Adipocyte (in vitro differentiated cells): ENCODE measurements around the gene MAT1A.
"Not testable (repeated sequence)": the region's sequence is repeated elsewhere in the genome, so short reads cannot be mapped to it uniquely, and the experiment has no call there.

Experiments
- DNase-seq: peaks from one replicate; pipeline ENCODE4 v3.0.0-alpha.2; 2015; ENCODE audit warnings: low read depth
- H3K27me3 ChIP-seq: replicated peaks from 2 replicates; pipeline ENCODE4 v1.7.0; 2013; ENCODE audit warnings: mild to moderate bottlenecking, low read length, moderate library complexity; ENCODE audit not compliant: control insufficient read depth, insufficient read depth
- H3K36me3 ChIP-seq: 2 replicates; pipeline ENCODE4 v1.7.0; 2013; ENCODE audit warnings: low read length, mild to moderate bottlenecking, moderate library complexity; ENCODE audit not compliant: control insufficient read depth, insufficient read depth, severe bottlenecking
- H3K4me1 ChIP-seq: 2 replicates; pipeline ENCODE4 v1.7.0; 2013; ENCODE audit warnings: mild to moderate bottlenecking, low read length, moderate library complexity; ENCODE audit not compliant: control insufficient read depth, insufficient read depth
- H3K4me3 ChIP-seq: 2 replicates; pipeline ENCODE4 v1.7.0; 2013; ENCODE audit warnings: mild to moderate bottlenecking, low read length, moderate library complexity
- H3K9ac ChIP-seq: 2 replicates; pipeline ENCODE4 v1.7.0; 2013; ENCODE audit warnings: mild to moderate bottlenecking, low read length, moderate library complexity
- H3K9me3 ChIP-seq: 2 replicates; pipeline ENCODE4 v1.7.0; 2013; ENCODE audit warnings: mild to moderate bottlenecking, low read length, moderate library complexity; ENCODE audit not compliant: control insufficient read depth

MAT1A gene

DNA sequence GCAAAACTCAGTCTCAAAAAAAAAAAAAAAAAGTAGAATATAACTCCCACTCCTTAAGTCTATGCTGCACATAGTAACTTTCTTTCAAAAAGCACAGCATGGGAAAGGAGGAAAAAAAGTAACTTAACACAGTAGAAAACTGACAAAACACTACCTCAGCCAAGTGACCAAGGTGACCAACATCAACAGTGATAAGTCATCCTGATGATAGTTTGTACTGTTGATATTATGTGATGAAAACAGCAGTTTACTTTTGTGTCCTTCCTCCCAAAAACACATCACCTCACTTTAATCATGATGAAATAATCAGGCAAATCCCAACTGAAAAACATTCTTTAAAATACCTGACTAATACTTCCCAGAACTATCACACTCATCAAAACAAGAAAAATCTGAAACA, 29.3 kb upstream of the MAT1A start:
- peaks cover 10% of the 10 kb centered on the region for H3K9me3 ChIP-seq
- no peak for DNase-seq
- H3K4me1 ChIP-seq = peaks cover 3% of the 10 kb centered on the region
- H3K36me3 ChIP-seq = no peaks in the 10 kb centered on the region
- no peak overlapping the region for H3K9ac ChIP-seq
- H3K27me3 ChIP-seq = no peaks in the 10 kb centered on the region
- H3K4me3 ChIP-seq = no peak overlapping the region

DNA sequence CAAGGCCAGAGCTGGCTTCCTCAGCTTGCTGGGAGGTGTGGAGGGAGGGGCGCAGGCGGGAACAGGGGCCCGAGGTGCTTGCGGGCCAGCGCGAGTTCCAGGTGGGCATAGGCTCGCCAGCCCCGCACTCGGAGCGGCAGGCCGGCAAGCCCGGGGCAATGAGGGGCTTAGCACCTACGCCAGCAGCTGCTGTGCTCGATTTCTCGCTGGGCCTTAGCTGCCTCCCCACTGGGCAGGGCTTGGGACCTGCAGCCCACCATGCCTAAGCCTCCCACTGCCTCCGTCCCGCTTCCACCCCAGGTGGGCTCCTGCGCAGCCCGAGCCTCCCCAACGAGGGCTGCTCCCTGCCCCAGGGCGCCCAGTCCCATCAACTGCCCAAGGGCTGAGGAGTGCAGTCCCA, 25.9 kb upstream of the MAT1A start:
- no peak overlapping the region for H3K9ac ChIP-seq
- H3K27me3 ChIP-seq = no peaks in the 10 kb centered on the region
- no peak for DNase-seq
- peaks cover 21% of the 10 kb centered on the region for H3K9me3 ChIP-seq
- H3K4me1 ChIP-seq = no peaks in the 10 kb centered on the region
- H3K4me3 ChIP-seq = no peak overlapping the region
- H3K36me3 ChIP-seq = no peaks in the 10 kb centered on the region

DNA sequence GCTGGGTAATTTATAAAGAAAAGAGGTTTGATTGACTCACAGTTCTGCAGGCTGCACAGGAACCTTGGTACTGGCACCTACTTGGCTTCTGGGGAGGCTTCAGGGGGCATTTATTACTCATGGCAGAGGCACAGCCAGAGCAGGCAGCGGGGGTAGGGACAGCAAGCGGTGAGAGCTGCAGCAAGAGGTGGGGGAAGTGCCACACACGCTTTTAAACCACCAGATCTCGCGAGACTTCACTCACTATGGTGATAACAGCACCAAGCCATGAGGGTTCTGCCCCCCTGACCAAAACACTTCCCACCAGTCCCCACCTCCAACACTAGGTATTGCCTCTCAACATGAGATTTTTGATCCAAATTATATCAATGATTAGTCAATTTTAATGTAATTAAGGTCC, 24.1 kb upstream of the MAT1A start:
- H3K4me3 ChIP-seq = no peak overlapping the region
- DNase-seq = no peak
- H3K9me3 ChIP-seq = peaks cover 21% of the 10 kb centered on the region
- H3K36me3 ChIP-seq = no peaks in the 10 kb centered on the region
- H3K4me1 ChIP-seq = no peaks in the 10 kb centered on the region
- H3K9ac ChIP-seq = no peak overlapping the region
- H3K27me3 ChIP-seq = no peaks in the 10 kb centered on the region

DNA sequence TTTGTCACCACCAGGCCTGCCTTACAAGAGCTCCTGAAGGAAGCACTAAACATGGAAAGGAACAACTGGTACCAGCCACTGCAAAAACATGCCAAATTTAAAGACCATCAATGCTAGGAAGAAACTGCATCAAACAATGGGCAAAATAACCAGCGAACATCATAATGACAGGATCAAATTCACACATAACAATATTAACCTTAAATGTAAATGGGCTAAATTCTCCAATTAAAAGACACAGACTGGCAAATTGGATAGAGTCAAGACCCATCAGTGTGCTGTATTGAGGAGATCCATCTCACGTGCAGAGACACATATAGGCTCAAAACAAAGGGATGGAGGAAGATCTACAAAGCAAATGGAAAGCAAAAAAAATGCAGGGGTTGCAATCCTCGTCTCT, 16.5 kb upstream of the MAT1A start:
- H3K9ac ChIP-seq, H3K27me3 ChIP-seq, H3K9me3 ChIP-seq, H3K36me3 ChIP-seq, DNase-seq, H3K4me1 ChIP-seq, H3K4me3 ChIP-seq: not testable (repeated sequence)

DNA sequence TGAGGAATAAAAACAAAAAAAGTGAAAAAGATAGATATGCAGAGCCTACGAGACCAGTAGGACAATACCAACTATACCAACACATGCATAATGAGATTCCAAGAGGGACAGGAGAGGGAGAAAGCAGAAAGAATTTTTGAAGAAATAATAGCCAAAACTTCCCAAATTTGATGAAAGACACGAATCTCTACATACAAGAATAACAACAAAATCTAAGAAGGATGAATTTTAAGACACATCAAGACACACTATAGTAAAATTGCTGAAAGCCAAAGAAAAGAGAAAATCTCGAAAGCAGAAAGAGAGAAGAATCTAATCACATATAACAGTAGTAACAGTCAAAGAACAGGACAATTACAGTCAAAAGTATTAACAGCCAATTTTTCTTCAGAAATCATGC, 7.5 kb upstream of the MAT1A start:
- Histone ChIP-seq H3K4me1 (no peaks in the 10 kb centered on the region), H3K4me3 (no peak overlapping the region), H3K9me3 (peaks cover 38% of the 10 kb centered on the region), H3K36me3 (no peaks in the 10 kb centered on the region), H3K9ac (no peak overlapping the region), H3K27me3 (peaks cover 5% of the 10 kb centered on the region)
- no peak for DNase-seq

DNA sequence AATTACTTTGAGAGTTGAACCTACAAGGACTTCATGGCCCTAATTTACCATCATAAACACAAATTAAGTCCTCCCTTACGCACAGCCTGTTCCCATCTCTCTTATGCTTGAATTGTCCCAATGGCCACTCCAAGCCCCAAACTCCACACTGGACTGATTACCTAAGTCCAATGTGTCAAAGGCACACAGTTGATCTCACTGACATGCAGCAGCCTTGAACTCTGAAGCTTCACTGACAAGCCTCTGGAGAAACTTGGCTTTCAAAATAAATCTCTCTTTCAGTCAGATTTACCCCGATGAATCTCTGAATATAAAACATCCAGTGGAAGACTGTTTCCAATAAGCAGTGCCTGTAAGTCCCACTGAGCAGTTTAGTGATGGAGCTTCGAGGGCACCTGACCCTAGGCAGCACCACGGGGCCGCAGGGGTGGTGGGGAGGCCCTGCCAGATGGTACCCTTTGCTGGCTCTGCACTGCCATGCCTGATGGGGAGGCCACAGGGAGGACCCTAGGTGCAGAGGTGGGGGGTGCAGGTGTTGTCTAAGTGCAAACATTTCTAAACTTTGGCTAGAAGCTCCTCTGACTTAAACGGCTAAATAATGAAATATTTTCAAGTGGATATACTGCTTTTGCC, 3.3 kb upstream of the MAT1A start:
- H3K9ac ChIP-seq = no peak overlapping the region
- peaks cover 16% of the 10 kb centered on the region for H3K9me3 ChIP-seq
- no peaks in the 10 kb centered on the region for H3K4me1 ChIP-seq
- DNase-seq = no peak
- no peaks in the 10 kb centered on the region for H3K36me3 ChIP-seq
- H3K27me3 ChIP-seq = peaks cover 21% of the 10 kb centered on the region
- H3K4me3 ChIP-seq = no peak overlapping the region

DNA sequence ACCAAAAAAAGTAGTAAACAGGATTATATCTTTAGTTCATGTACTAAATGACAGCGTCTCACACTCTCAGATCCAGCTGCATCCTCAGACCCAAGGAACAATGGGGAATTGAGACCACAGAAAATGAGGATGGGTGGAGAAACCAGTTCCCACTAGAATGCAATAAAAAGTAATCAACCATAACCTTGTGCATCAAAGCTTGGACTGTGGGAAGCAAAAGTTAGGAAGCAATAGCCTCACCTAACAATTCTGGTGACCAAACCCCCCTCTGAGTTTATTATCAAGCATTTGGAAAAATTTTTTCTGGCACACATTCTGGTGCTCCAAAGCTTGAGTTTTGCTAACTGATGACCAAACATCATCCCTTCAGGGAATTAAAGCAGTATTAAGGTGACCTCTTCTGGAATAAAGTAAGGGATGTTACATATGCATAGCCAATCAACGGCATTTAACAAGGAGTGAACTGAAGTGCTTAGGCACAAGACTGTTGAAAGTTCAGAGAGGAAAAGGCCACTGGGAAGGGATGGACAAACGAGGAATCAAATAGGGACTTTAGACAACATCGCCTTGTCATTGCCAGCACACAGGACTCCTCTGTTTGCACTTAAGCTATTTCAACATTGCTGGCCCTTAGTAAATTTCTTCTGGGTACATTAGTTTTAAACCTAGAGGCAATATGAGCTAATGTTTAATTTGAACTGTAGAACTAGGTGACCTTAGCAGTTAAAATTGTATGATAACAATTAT, 1.2 kb upstream of the MAT1A start:
- Histone ChIP-seq H3K36me3 (no peaks in the 10 kb centered on the region), H3K9me3 (peaks cover 4% of the 10 kb centered on the region), H3K27me3 (peaks cover 32% of the 10 kb centered on the region), H3K9ac (no peak overlapping the region), H3K4me3 (no peak overlapping the region), H3K4me1 (no peaks in the 10 kb centered on the region)
- no peak for DNase-seq

DNA sequence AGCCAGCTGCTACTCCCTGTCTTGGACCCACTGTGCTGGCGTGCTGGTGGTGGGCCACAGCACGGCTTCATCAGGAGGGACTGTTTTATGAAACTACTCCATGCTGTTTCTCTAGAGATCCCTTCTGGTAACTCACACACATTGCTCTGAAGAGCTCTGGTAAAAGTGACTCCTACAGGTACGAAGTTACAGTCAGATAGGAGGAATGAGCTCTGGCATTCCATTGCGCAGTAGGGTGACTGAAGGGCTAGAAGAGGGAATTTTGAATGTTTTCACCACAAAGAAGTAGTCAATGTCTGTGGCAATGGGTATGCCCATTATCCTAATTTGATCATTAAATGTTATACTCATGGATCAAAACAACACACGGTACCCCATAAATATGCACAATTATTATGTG, 609 bp downstream of the MAT1A start:
- peaks cover 42% of the 10 kb centered on the region for H3K27me3 ChIP-seq
- H3K36me3 ChIP-seq = no peaks in the 10 kb centered on the region
- DNase-seq = no peak
- no peaks in the 10 kb centered on the region for H3K4me1 ChIP-seq
- no peak overlapping the region for H3K9ac ChIP-seq
- H3K9me3 ChIP-seq = no peaks in the 10 kb centered on the region
- H3K4me3 ChIP-seq = no peak overlapping the region

- H3K27me3 ChIP-seq = peaks cover 52% of the 10 kb centered on the region
- DNase-seq = no peak
- no peaks in the 10 kb centered on the region for H3K9me3 ChIP-seq
- H3K4me1 ChIP-seq = no peaks in the 10 kb centered on the region
- no peak overlapping the region for H3K9ac ChIP-seq
- H3K36me3 ChIP-seq = no peaks in the 10 kb centered on the region
- H3K4me3 ChIP-seq = no peak overlapping the region
These were observed 4.9 kb downstream of the MAT1A start for GRCh38 chr10:80284522-80284921.

DNA sequence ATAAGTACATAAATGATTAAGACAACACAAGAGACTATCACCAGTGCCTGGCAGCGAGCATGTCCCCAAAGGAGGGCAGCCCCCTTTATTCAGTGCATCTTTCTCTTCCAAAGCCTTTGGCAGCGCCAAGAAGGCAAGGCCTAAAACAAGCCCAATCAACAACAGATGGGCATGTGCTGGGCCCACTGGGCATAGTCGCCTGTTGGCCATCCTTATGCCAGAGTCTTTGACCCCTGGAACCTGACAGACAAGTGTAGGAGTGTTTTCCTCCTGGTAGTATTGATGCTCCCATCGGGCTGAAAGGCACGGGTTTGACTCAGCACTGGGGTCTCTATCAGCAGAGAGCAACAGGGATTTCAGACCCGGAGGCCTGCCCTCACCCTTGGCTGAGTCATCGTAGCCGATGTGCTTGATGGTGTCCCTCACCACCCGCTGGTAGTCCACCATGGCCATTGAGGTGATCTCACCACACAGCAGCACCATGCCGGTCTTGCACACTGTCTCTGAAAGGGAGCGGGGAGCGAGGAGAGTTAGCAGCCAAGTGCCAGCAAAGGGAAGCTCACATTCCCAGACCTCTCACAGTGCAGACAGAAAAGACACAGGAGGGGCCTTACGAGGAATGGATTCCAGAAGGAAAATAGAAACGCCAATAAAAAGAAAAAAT, 5.8 kb downstream of the MAT1A start:
- Histone ChIP-seq H3K27me3 (peaks cover 57% of the 10 kb centered on the region), H3K36me3 (no peaks in the 10 kb centered on the region), H3K4me3 (no peak overlapping the region), H3K9ac (no peak overlapping the region), H3K4me1 (no peaks in the 10 kb centered on the region), H3K9me3 (no peaks in the 10 kb centered on the region)
- DNase-seq = no peak

DNA sequence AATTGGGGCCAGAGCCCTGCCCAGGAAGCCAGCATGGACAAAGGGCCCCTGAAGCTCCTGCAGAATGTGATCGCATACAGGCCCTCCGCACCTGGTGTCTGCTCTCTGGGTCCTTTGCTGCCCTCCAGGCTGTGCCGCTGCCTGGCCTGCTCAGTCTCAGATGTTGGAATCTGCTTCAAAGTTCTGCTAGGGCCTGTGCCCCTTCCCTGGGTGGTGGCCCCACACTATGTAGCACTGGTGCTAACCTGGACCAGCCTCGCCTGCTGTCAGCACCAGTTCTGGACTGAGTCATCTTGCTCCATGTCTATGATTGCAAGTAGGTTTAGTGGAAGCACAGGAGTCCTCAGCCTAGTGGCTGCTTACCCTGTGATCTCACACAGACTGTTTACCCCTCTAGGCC, 6.3 kb downstream of the MAT1A start:
- Histone ChIP-seq H3K27me3 (peaks cover 55% of the 10 kb centered on the region), H3K4me3 (no peak overlapping the region), H3K4me1 (no peaks in the 10 kb centered on the region), H3K9me3 (no peaks in the 10 kb centered on the region), H3K36me3 (no peaks in the 10 kb centered on the region), H3K9ac (no peak overlapping the region)
- DNase-seq = no peak
